Smooth muscle cell (in vitro differentiated cells): ENCODE results near the gene ARR3. TPM values are rescaled to one million over a fixed set of nuclear protein-coding genes. Genes with fewer than 3 reads are reported as not detected.
"Not testable (repeated sequence)": the region's sequence is repeated elsewhere in the genome, so short reads cannot be mapped to it uniquely, and the experiment has no call there.

Experiments
- DNase-seq: peaks from one replicate; lab custom pipeline; 2025; ENCODE audit not compliant: unreplicated experiment; lab: John Stamatoyannopoulos, UW
- H2AFZ ChIP-seq: fragments of 200-600 bp; sonication (generic); 2 replicates; pipeline ENCODE4 v1.6.0; 2016; ENCODE audit warnings: antibody characterized with exemption, low read depth, mild to moderate bottlenecking
- H3F3A ChIP-seq: fragments of 200-600 bp; sonication (generic); 2 replicates; pipeline ENCODE4 v1.6.0; 2017; ENCODE audit warnings: antibody characterized with exemption, low read depth
- H3K27ac ChIP-seq: fragments of 200-600 bp; sonication (generic); 2 replicates; pipeline ENCODE4 v1.5.1; 2016; ENCODE audit warnings: low read depth, mild to moderate bottlenecking
- H3K27me3 ChIP-seq: fragments of 200-600 bp; sonication (generic); 2 replicates; pipeline ENCODE4 v1.6.1; 2016; ENCODE audit warnings: low read depth, mild to moderate bottlenecking
- H3K36me3 ChIP-seq: fragments of 200-600 bp; sonication (generic); 2 replicates; pipeline ENCODE4 v1.5.1; 2016; ENCODE audit warnings: low read depth
- H3K4me1 ChIP-seq: fragments of 200-600 bp; sonication (generic); 2 replicates; pipeline ENCODE4 v1.5.1; 2016; ENCODE audit warnings: low read depth
- H3K4me2 ChIP-seq: fragments of 200-600 bp; sonication (generic); 2 replicates; pipeline ENCODE4 v1.6.0; 2016; ENCODE audit warnings: mild to moderate bottlenecking
- H3K4me3 ChIP-seq: fragments of 200-600 bp; sonication (generic); 2 replicates; pipeline ENCODE4 v1.5.1; 2016; ENCODE audit warnings: mild to moderate bottlenecking
- H3K79me2 ChIP-seq: fragments of 200-600 bp; sonication (generic); 2 replicates; pipeline ENCODE4 v1.6.0; 2016; ENCODE audit warnings: low read depth, mild to moderate bottlenecking
- H3K9ac ChIP-seq: fragments of 200-600 bp; sonication (generic); 2 replicates; pipeline ENCODE4 v1.6.0; 2016; ENCODE audit warnings: low read depth
- H3K9me3 ChIP-seq: fragments of 200-600 bp; sonication (generic); replicated peaks from 2 replicates; pipeline ENCODE4 v1.5.1; 2016; ENCODE audit warnings: low read depth
- H4K20me1 ChIP-seq: fragments of 200-600 bp; sonication (generic); 2 replicates; pipeline ENCODE4 v1.6.0; 2016; ENCODE audit warnings: low read depth
- CTCF ChIP-seq: fragments of 200-600 bp; sonication (generic); IDR thresholded peaks from 2 replicates; pipeline ENCODE4 v1.5.1; 2017; ENCODE audit warnings: borderline replicate concordance, mild to moderate bottlenecking, antibody characterized with exemption; ENCODE audit not compliant: insufficient read depth, poor library complexity, severe bottlenecking
- WGBS: methylation state at CpG from one replicate; pipeline ENCODE4 v1.1.7; 2016; ENCODE audit warnings: low lambda C conversion rate; 5-methylcytosine and 5-hydroxymethylcytosine counted together
- polyA plus RNA-seq: library from polyadenylated mRNA; unstranded; fragments of >200 nt; fragmentation: Nextera tagmentation; extraction: Ambion mirVana; gene quantifications from 2 replicates; pipeline ENCODE4 v1.2.1, GENCODE V29; 2016
- total RNA-seq: library from RNA; depleted of rRNA; stranded (reverse); fragments of >200 nt; gene quantifications from 2 replicates; pipeline ENCODE4 v1.2.3, GENCODE V29; 2014

ARR3 gene
- total and polyA plus RNA-seq, 2 experiments from 2014 or later: not detected

- no peaks in the 10 kb centered on the region for H4K20me1 ChIP-seq
- H3K79me2 ChIP-seq: no peaks in the 10 kb centered on the region
- no peaks in the 10 kb centered on the region for H3F3A ChIP-seq
- no peak overlapping the region for H2AFZ ChIP-seq
- no peak overlapping the region for H3K4me3 ChIP-seq
- no peak overlapping the region for H3K9ac ChIP-seq
- H3K36me3 ChIP-seq: no peaks in the 10 kb centered on the region
- H3K4me2 ChIP-seq: no peak overlapping the region
- no peaks in the 10 kb centered on the region for H3K9me3 ChIP-seq
- H3K4me1 ChIP-seq: no peaks in the 10 kb centered on the region
- H3K27ac ChIP-seq: no peak overlapping the region
- H3K27me3 ChIP-seq: no peaks in the 10 kb centered on the region
- TF ChIP-seq CTCF: no peak
- DNase-seq: no peak
- WGBS: 78% methylated on average over 4 of the region's 4 CpGs
Measured at GRCh38 chrX:70231666-70232065, 36.5 kb upstream of the ARR3 start.

GRCh38 chrX:70234355-70234754 is 33.8 kb upstream of the ARR3 start, which contains the start of gene AWAT1:
AWAT1 (plus strand) TSS chrX:70234655; CDS start chrX:70234696, 41 bp downstream.
- H3K36me3 ChIP-seq: no peaks in the 10 kb centered on the region
- TF ChIP-seq CTCF: no peak
- no peak within 1 kb of the TSS for H2AFZ ChIP-seq
- DNase-seq: no peak
- H3K27ac ChIP-seq: no peak within 1 kb of the TSS
- H3K4me2 ChIP-seq: no peak within 1 kb of the TSS
- H4K20me1 ChIP-seq: no peaks in the 10 kb centered on the region
- 61% methylated on average over 3 of the region's 3 CpGs for WGBS
- H3K4me1 ChIP-seq: no peaks in the 10 kb centered on the region
- H3F3A ChIP-seq: no peaks in the 10 kb centered on the region
- H3K9ac ChIP-seq: no peak within 1 kb of the TSS
- no peaks in the 10 kb centered on the region for H3K9me3 ChIP-seq
- H3K79me2 ChIP-seq: no peaks in the 10 kb centered on the region
- H3K27me3 ChIP-seq: no peaks in the 10 kb centered on the region
- no peak within 1 kb of the TSS for H3K4me3 ChIP-seq

- no peak for DNase-seq
- Histone ChIP-seq H3K9ac (no peak overlapping the region), H3K27me3 (no peaks in the 10 kb centered on the region), H3F3A (no peaks in the 10 kb centered on the region), H3K36me3 (no peaks in the 10 kb centered on the region), H3K79me2 (no peaks in the 10 kb centered on the region), H3K9me3 (no peaks in the 10 kb centered on the region), H3K27ac (no peak overlapping the region), H3K4me3 (no peak overlapping the region), H2AFZ (no peak overlapping the region), H4K20me1 (no peaks in the 10 kb centered on the region), H3K4me2 (no peak overlapping the region), H3K4me1 (no peaks in the 10 kb centered on the region)
- WGBS: 81% methylated on average over 1 of the region's 1 CpG
- no peak for TF ChIP-seq CTCF
Measured at GRCh38 chrX:70240751-70241150, 27.4 kb upstream of the ARR3 start.

- no peak overlapping the region for H2AFZ ChIP-seq
- H3K27ac ChIP-seq: no peak overlapping the region
- DNase-seq: no peak
- no peaks in the 10 kb centered on the region for H4K20me1 ChIP-seq
- H3K9me3 ChIP-seq: no peaks in the 10 kb centered on the region
- no peak for TF ChIP-seq CTCF
- no peak overlapping the region for H3K9ac ChIP-seq
- no peaks in the 10 kb centered on the region for H3K27me3 ChIP-seq
- H3K4me1 ChIP-seq: no peaks in the 10 kb centered on the region
- H3K36me3 ChIP-seq: no peaks in the 10 kb centered on the region
- H3K79me2 ChIP-seq: no peaks in the 10 kb centered on the region
- no peak overlapping the region for H3K4me2 ChIP-seq
- WGBS: 80% methylated on average over 2 of the region's 2 CpGs
- H3F3A ChIP-seq: no peaks in the 10 kb centered on the region
- H3K4me3 ChIP-seq: no peak overlapping the region
Measured at GRCh38 chrX:70241501-70241900, 26.6 kb upstream of the ARR3 start.

- not testable (repeated sequence) for H2AFZ ChIP-seq, H3K27me3 ChIP-seq, H3K9ac ChIP-seq, H3K27ac ChIP-seq, H3K4me1 ChIP-seq, H3K36me3 ChIP-seq, H4K20me1 ChIP-seq, H3K4me3 ChIP-seq, H3F3A ChIP-seq, H3K79me2 ChIP-seq, H3K4me2 ChIP-seq, DNase-seq, H3K9me3 ChIP-seq
- WGBS: 84% methylated on average over 5 of the region's 5 CpGs
Measured at GRCh38 chrX:70243601-70244000, 24.5 kb upstream of the ARR3 start.
